Measurements from ENCODE around the gene GDNF.

GDNF gene

GRCh38 chr5:37811866-37812265, 28.0 kb downstream of the GDNF start (continued):
- TF ChIP-seq, protein P1, sequence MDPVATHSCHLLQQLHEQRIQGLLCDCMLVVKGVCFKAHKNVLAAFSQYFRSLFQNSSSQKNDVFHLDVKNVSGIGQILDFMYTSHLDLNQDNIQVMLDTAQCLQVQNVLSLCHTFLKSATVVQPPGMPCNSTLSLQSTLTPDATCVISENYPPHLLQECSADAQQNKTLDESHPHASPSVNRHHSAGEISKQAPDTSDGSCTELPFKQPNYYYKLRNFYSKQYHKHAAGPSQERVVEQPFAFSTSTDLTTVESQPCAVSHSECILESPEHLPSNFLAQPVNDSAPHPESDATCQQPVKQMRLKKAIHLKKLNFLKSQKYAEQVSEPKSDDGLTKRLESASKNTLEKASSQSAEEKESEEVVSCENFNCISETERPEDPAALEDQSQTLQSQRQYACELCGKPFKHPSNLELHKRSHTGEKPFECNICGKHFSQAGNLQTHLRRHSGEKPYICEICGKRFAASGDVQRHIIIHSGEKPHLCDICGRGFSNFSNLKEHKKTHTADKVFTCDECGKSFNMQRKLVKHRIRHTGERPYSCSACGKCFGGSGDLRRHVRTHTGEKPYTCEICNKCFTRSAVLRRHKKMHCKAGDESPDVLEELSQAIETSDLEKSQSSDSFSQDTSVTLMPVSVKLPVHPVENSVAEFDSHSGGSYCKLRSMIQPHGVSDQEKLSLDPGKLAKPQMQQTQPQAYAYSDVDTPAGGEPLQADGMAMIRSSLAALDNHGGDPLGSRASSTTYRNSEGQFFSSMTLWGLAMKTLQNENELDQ (tag by site-specific recombination; IDR thresholded peaks at IDR 0.05; ENCODE audit: low read depth) = no peak
- TF ChIP-seq, protein P2, sequence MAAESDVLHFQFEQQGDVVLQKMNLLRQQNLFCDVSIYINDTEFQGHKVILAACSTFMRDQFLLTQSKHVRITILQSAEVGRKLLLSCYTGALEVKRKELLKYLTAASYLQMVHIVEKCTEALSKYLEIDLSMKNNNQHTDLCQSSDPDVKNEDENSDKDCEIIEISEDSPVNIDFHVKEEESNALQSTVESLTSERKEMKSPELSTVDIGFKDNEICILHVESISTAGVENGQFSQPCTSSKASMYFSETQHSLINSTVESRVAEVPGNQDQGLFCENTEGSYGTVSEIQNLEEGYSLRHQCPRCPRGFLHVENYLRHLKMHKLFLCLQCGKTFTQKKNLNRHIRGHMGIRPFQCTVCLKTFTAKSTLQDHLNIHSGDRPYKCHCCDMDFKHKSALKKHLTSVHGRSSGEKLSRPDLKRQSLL (tag by site-specific recombination; IDR thresholded peaks at IDR 0.05) = no peak

DNA sequence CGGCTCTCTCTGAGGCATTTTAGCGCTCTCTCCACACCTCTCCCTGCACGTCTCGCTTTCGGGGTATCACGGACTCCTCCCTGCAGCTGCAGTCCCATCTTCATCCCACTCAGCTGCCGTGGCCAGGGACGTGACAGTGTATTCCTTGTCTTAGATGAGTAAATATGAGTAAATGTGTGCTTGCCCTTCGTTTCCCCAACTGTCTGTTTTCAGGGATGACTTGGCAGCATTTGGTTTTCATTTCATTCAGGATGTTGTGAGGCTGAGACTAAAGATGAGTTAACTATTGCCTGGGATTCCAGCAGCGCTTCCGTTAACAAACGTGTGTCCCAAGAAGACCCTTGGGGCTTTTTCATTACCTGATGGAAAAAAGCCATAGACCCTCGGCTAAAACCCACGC, 29.5 kb downstream of the GDNF start:
- Histone ChIP-seq H3K4me1 (ENCODE audit: control insufficient read depth, insufficient read depth, low read length) (0 out of 2 replicates have a peak, but pooled peaks cover 5% of the 10 kb centered on the region), H3K27ac (ENCODE audit: extremely low read depth, low read depth, low read length) (no peak overlapping the region), H3K4me3 (ENCODE audit: low read depth, low read length) (no peak overlapping the region), H3K9me3 (ENCODE audit: control insufficient read depth, insufficient read depth, low read depth, low read length) (no peaks in the 10 kb centered on the region), H3K36me3 (ENCODE audit: control insufficient read depth in 2 of 2, insufficient read depth in 1 of 2, low read length in 2 of 2) (peaks cover 0 to 16% of the 10 kb centered on the region in 2 experiments; a peak in 1 of 3 replicates)
- TF ChIP-seq ZNF138 (tag by site-specific recombination; IDR thresholded peaks at IDR 0.05; ENCODE audit: borderline replicate concordance) = no peak
- TF ChIP-seq ZNF449 (tag by site-specific recombination; IDR thresholded peaks at IDR 0.05) = no peak
- TF ChIP-seq ZNF354C (tag by site-specific recombination; IDR thresholded peaks at IDR 0.05; ENCODE audit: borderline replicate concordance, low read depth) = no peak
- TF ChIP-seq ZNF837 (tag by site-specific recombination; IDR thresholded peaks at IDR 0.05) = no peak
- no peak for TF ChIP-seq ZNF654 (tag by site-specific recombination; IDR thresholded peaks at IDR 0.05; ENCODE audit: low read depth)
- TF ChIP-seq, protein P3, sequence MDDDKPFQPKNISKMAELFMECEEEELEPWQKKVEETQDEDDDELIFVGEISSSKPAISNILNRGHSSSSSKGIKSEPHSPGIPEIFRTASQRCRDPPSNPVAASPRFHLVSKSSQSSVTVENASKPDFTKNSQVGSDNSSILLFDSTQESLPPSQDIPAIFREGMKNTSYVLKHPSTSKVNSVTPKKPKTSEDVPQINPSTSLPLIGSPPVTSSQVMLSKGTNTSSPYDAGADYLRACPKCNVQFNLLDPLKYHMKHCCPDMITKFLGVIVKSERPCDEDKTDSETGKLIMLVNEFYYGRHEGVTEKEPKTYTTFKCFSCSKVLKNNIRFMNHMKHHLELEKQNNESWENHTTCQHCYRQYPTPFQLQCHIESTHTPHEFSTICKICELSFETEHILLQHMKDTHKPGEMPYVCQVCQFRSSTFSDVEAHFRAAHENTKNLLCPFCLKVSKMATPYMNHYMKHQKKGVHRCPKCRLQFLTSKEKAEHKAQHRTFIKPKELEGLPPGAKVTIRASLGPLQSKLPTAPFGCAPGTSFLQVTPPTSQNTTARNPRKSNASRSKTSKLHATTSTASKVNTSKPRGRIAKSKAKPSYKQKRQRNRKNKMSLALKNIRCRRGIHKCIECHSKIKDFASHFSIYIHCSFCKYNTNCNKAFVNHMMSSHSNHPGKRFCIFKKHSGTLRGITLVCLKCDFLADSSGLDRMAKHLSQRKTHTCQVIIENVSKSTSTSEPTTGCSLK (tag by site-specific recombination; IDR thresholded peaks at IDR 0.05) = no peak
- TF ChIP-seq ZFP3 (tag by site-specific recombination; IDR thresholded peaks at IDR 0.05; ENCODE audit: low read depth) = no peak
- ChIA-PET CTCF (interaction anchor here (0.7 kb wide), 1 partner anchor 42 kb away, joined by 3 read pairs; no protein-coding TSS in a partner anchor), POLR2A (no interaction called here)

DNA sequence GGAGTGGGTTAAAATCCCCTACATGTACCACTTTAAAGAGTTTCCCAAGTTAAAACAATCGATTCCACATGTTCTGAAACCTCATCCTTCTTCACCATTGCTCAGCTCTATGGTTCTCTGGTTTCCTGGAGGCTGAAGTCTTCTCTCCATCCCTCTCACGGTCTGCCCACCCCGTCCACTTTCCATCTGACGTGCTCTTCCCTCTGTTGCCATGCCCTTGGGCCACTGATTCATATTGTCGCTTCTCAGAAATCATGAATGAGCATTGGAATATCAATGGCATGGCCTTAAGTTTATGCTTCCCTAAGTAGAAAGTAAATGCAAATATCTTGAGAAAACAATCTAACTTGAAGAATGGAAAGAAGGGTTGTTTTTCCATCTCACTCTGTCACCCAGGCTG, 30.9 kb downstream of the GDNF start:
- Histone ChIP-seq H3K4me1 (ENCODE audit: control insufficient read depth, insufficient read depth, low read length) (no peaks in the 10 kb centered on the region), H3K27ac (ENCODE audit: extremely low read depth, low read depth, low read length) (no peak overlapping the region), H3K4me3 (ENCODE audit: low read depth, low read length) (no peak overlapping the region), H3K9me3 (ENCODE audit: control insufficient read depth, insufficient read depth, low read depth, low read length) (no peaks in the 10 kb centered on the region), H3K36me3 (ENCODE audit: control insufficient read depth in 2 of 2, insufficient read depth in 1 of 2, low read length in 2 of 2) (peaks cover 0 to 3% of the 10 kb centered on the region in 2 experiments; a peak in 1 of 3 replicates)
- no peak for TF ChIP-seq ZNF514 (tag by site-specific recombination; IDR thresholded peaks at IDR 0.05)
- no peak for TF ChIP-seq ZNF658 (tag by site-specific recombination; IDR thresholded peaks at IDR 0.05)
- TF ChIP-seq ZNF654 (tag by site-specific recombination; IDR thresholded peaks at IDR 0.05; ENCODE audit: low read depth) = no peak
- TF ChIP-seq ZNF211 (tag by site-specific recombination; IDR thresholded peaks at IDR 0.05; ENCODE audit: low read depth) = no peak
- TF ChIP-seq ZNF37A (tag by site-specific recombination; IDR thresholded peaks at IDR 0.05) = no peak
- TF ChIP-seq ZNF155 (tag by site-specific recombination; IDR thresholded peaks at IDR 0.05) = no peak
- no peak for TF ChIP-seq OSR2 (tag by site-specific recombination; IDR thresholded peaks at IDR 0.05)
- TF ChIP-seq KLF10 (tag by site-specific recombination; IDR thresholded peaks at IDR 0.05) = no peak
- TF ChIP-seq ZNF221 (tag by site-specific recombination; IDR thresholded peaks at IDR 0.05; ENCODE audit: borderline replicate concordance) = no peak
- TF ChIP-seq ZNF335 (tag by site-specific recombination; conservative IDR thresholded peaks at IDR 0.05) = no peak
- TF ChIP-seq ZFP3 (tag by site-specific recombination; IDR thresholded peaks at IDR 0.05; ENCODE audit: low read depth) = no peak
- ChIA-PET POLR2A (no interaction called here), CTCF (interaction anchor here (0.5 kb wide), 2 partner anchors 17 to 84 kb away, joined by 3 to 4 read pairs; no protein-coding TSS in a partner anchor)

Data from HEK293 (cell line).